Epithelial cell of proximal tubule (primary cell): Measurements from ENCODE around the gene KIN. TPM values are rescaled to one million over a fixed set of nuclear protein-coding genes. Genes with fewer than 3 reads are reported as not detected.
"Not testable (repeated sequence)": the region's sequence is repeated elsewhere in the genome, so short reads cannot be mapped to it uniquely, and the experiment has no call there.

Experiments used
- DNase-seq: peaks from one replicate; pipeline ENCODE4 v3.0.0-alpha.2; 2011; ENCODE audit warnings: low read depth
- H3K4me3 ChIP-seq: 2 replicates; pipeline ENCODE4 v1.5.1; 2011; ENCODE audit warnings: low read depth, mild to moderate bottlenecking, low read length
- CTCF ChIP-seq: conservative IDR thresholded peaks from 2 replicates; pipeline ENCODE4 v1.5.1; 2012; ENCODE audit warnings: low read depth, mild to moderate bottlenecking, low read length
- total RNA-seq: library from RNA; depleted of rRNA; stranded (reverse); fragments of >200 nt; gene quantifications from 2 replicates; pipeline ENCODE4 v1.2.3, GENCODE V29; 2015

Gene KIN
- total RNA-seq, 1 donor from 2014 or later = 10.8 TPM

GRCh38 chr10:7715515-7715914 lies 72.3 kb downstream of the KIN start:
- no peak overlapping the region for H3K4me3 ChIP-seq
- no peak for TF ChIP-seq CTCF
- DNase-seq = no peak

DNA sequence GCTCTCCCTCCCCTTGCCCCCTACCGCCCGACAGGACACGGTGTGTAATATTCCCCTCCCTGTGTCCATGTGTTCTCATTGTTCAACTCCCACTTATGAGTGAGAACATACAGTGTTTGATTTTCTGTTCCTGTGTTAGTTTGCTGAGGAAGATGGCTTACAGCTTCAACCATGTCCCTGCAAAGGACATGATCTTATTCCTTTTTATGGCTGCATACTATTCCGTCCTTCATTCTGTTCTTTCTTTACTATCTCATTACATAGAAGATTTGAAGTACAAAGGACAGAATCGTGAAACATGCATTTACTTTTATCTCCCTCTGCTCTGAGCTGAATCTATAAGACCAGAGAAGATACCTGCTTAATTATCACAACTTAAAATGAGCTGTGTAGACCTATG lies 76.7 kb downstream of the KIN start:
- not testable (repeated sequence) for H3K4me3 ChIP-seq, DNase-seq

DNA sequence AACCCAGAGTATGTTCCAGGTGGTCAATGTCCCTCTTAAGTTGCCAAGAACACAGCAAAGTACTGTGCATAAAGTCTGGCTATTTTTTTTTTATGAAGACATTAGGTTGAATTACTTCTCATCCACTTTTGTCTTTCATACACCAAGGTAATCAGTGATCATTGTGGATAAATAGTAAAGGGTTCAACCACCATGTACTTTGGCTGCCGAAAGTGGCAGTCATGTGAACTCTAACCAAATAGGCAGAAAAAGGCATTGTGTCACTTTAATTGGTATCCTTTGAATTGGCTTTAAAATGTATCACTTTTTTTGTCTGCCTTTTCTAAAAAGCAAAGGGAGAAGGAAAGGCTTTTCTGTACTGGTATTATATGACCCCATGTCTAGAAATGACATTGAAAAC lies 77.3 kb downstream of the KIN start:
- TF ChIP-seq CTCF = no peak
- no peak overlapping the region for H3K4me3 ChIP-seq
- no peak for DNase-seq

DNA sequence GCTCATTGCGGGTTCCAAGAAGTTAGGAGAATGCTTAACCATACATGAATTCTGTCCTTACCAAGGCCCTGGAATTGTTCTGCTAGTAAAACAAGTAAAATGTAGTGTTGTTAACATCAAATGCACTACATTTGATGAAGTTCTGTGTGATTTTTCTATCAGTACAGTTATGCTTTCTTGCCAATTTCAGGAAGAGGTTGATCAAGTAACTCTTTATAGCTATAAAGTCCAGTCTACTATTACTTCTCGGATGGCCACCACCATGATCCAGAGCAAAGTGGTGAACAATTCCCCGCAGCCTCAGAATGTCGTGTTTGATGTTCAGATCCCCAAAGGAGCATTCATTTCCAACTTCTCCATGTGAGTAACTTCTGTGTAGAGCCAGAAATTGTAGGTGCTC lies 79.0 kb downstream of the KIN start:
- H3K4me3 ChIP-seq = no peak overlapping the region
- no peak for DNase-seq
- no peak for TF ChIP-seq CTCF

- TF ChIP-seq CTCF = no peak
- no peak for DNase-seq
- no peak overlapping the region for H3K4me3 ChIP-seq
Observed at GRCh38 chr10:7707858-7708622, 79.8 kb downstream of the KIN start.

DNA sequence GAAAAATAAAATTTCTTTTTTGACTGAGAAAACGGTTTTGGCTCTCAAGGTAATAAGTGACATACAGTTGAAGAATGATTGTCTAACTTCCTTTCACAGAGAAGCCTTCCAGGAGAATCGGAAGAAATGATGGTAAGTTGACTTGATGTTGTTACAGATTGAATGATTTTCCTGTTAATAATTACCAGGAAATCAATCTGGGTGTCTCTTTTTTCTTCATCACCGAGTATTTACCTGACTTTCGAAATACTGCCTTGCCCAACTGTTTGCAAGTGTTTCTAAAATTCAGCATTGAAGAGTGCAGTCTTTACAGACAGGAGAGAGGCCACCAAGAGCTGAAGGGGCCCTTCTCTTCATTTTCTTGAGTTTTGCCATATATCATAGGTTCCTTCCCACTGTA lies 80.7 kb downstream of the KIN start:
- no peak for TF ChIP-seq CTCF
- DNase-seq = peak; percentile 90
- H3K4me3 ChIP-seq = no peak overlapping the region

GRCh38 chr10:7706534-7707073 lies 81.2 kb downstream of the KIN start:
- TF ChIP-seq CTCF = no peak
- DNase-seq = no peak
- no peak overlapping the region for H3K4me3 ChIP-seq
